SK-MEL-5 (cell line): ENCODE data around the gene POLD2. TPM values are rescaled to one million over a fixed set of nuclear protein-coding genes. Genes with fewer than 3 reads are reported as not detected.

ENCODE experiments used
- DNase-seq: peaks from one replicate; pipeline ENCODE4 v3.0.0-alpha.2; 2016; ENCODE audit warnings: low read depth, low spot score
- in situ Hi-C: cut with HindIII; loops from 2 replicates; pipeline ENCODE4 v1.10.0; 2016; ENCODE audit warnings: low sequenced_read_pairs, high pct_unique_total_duplicates, low pct_unique_long_range_greater_than_20kb
- total RNA-seq: library from RNA; depleted of rRNA; stranded (reverse); fragments of >200 nt; shearing (Covaris generic); gene quantifications from 2 replicates; pipeline ENCODE4 v1.2.3, GENCODE V29; 2014

Gene POLD2
- total RNA-seq, 1 experiment from 2014 or later = 172 TPM

DNA sequence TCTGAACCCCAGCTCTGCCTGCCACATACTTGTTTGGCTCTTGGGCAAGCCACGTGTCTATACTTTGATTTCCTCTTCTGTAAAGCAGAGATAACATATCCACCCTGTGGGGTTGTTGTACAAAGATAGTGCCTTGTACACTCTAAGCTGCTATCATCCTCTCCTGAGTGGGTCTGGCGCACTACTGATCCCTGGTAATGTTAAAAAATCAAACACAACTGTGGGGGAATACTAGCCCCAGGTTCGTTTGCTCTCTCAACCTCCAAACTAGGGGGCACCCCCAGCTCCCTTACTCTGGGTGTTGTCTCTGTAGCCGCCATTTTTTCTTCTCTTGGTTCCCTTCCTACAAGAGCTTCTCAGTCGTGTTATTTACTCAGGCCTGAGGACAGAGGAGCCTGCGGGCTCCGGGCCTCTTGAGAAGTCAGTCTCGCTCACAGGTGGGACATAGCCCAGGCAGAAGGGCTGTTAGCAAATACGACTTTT is 42.0 kb downstream of the POLD2 start:
- DNase-seq = no peak
- in situ Hi-C loops = loop anchor here (25.0 kb wide), 1 partner anchor 131 kb away; the partner anchor contains the start of gene YKT6

DNA sequence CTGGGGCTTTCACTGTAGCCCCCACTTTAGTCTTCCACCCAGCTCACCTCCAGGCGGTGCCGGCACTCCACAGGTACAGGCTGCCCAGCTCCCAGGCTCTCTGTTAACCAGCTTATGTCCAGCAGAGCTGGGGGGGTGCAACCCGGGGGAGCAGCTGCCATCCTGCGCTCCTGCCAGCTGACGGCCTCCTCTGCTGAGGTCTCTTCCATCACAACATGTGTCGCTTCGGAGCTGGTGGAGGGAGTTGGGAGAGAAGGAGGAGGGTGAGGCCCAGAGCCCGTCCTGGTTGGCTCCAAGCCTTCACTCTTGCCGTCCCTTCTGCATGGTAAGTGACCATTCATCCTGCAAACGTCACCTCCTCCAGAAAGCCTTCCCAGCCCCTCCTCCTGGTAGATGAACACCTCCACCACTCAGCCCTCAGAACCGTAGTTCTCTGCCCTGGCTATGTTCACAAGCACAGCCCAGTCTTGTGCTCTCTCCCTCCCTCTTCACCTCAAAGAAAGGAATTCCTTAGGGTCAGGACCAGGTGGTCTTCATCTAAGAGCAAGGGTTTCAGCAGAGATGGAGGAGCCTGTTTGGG is 42.6 kb downstream of the POLD2 start:
- in situ Hi-C loops = loop anchor here (25.0 kb wide), 1 partner anchor 132 kb away; the partner anchor contains the start of gene YKT6

DNA sequence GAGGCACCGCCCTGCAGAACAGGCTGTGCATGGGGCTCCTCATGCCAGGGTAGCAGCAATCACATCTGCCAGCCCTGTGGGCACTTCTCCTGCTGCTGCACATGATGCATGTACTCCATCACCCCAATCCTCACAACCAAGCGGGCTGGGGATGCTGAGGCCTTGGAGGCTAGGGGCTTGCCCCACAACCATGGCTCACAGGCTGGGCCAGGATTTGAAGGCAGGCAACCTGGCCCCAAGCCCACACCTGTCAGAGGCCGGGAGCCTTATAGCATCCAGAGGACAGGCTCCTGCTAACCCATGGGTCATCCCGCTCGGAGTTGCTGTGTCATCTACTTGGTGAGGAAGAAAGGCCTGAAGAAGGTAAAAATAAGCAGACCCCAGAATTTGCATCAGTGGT is 43.2 kb downstream of the POLD2 start:
- in situ Hi-C loops = loop anchor here (25.0 kb wide), 1 partner anchor 132 kb away; the partner anchor contains the start of gene YKT6

More for the DNA sequence above, 42.6 kb downstream of the POLD2 start:
- DNase-seq = no peak

DNA sequence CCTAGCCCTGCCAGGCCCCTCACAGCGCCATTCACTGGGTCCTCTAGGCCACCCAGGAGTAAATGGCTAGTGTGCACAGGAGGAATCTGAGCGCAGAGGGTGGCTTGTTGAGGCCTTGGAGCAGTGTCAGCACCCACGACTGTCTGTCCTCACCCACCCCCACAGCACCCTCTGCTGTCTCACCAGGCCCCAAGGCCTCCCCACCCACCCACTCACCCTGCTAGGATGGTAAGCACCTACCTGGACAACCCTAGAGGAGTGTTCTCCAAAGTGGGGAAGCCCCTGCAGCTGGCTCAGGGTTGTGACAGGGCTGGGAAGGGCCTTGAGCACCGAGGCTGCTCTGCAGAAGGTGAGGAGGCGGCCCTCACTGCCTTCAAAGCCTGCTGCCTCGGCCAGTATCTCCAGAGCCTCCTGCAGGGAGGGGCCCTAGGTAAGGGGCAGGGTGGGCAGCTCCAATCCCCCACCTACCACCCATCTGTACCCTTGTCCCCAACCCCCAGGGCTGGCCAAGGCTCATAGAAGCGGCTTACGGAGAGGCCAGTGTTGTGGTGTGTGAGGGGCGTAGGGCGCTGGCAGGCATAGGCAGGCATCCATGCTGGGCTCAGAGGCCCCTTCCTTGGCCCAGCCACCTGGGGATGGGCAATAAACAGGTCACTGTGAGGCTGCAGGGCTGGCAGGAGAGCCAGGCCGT is 43.9 kb downstream of the POLD2 start:
- no peak for DNase-seq
- in situ Hi-C loops = loop anchor here (25.0 kb wide), 1 partner anchor 133 kb away; the partner anchor contains the start of gene YKT6

More for the DNA sequence above, 43.2 kb downstream of the POLD2 start:
- no peak for DNase-seq

DNA sequence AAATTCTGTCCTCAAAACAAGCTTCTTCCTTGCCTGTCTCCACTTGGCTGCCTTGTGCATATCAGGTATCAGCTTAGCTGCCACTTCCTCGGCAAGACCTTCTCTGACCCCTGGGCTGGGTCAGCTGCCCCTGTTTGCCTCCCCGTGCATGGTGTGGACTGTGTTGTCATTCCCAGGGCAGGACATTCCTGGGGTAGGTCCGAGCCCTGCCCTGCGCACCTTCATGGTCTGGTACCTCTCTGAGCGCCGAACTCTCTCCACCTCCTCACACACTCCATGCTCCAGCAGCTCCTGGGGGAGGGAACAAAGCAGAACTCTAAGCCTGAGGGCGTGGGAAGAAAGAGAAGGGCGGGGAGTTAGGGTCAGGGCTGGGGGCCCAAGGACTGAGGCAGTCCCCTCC is 44.8 kb downstream of the POLD2 start:
- DNase-seq = no peak
- in situ Hi-C loops = loop anchor here (25.0 kb wide), 1 partner anchor 134 kb away; the partner anchor contains the start of gene YKT6

DNA sequence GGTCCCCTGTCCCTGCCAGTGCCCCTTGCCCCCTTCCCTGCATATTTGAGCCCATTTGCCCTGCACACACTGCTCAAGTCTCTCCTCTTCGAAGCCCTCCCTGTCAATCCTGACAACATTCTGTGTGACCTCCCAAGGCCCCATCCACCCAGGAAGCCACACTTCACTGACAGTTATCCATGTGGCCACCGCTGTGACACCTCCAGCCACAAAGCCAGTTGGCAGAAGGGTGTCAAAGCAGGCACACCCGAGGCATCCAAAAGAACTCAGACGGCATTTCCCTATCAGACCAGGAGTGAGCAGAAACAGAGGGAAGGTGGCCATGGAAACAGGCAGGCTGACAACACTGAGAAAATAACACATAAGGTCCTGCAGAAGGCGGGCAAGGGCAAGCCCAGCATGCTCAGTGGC is 45.7 kb downstream of the POLD2 start:
- DNase-seq = no peak
- in situ Hi-C loops = loop anchor here (25.0 kb wide), 1 partner anchor 135 kb away; the partner anchor contains the start of gene YKT6

DNA sequence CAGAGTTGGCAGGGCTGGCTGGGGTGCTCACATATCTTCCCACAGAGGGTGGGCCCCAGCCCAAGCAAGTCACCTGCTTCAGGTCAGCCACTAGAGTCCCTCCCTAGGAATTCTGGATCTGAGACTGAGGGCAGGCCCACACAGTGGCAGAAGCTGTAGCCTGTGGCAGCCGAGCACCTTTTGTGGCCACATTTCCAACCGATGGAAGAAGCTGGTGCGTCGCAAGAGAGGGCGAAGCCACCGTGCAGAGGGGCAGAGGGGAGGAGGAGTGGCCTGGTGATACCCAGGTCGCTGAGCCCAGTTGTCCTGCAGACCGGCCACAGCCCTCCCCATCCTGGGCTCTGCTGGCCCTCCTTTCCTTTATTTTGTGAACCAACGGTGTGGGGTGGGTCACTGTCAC is 46.3 kb downstream of the POLD2 start:
- in situ Hi-C loops = loop anchor here (25.0 kb wide), 1 partner anchor 135 kb away; the partner anchor contains the start of gene YKT6
- no peak for DNase-seq

DNA sequence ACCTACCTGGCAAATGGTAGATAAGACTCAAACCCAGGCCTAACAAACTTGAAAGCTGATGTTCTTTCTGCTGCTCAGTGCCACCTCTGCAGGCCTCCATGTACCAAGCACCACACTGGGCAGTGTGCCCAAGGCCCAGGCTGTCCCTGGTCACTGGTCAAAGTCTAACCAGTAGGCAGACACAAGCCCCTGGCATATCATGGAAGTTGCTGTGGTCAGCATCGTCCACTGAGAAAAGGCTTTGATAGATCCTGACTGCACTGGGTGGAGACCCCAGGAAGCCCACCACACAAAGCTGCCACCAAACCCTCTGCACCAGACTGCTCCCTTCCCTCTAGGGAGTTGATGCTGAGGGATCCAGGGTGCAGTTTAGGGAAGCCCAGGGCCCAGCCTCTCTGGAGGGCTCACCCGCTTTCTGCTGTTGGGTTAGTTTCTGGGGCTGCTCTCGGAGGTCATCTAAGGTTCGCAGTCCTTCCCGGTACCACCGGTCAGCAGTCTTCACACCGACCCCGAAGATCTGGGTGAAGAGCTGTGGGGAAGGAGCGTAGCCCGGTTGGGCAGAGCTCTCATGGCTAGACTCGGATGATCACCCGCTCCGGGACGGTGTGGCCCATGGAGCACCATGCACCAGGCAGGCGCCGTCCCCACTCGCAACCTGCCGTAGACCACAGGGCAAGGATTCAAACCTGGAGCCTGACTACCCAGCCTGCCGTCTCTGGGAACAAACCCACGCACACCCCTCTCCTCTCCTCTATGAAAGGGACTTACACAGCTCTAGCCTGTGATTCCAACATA is 47.0 kb downstream of the POLD2 start:
- DNase-seq = no peak
- in situ Hi-C loops = loop anchor here (25.0 kb wide), 1 partner anchor 136 kb away; the partner anchor contains the start of gene YKT6

DNA sequence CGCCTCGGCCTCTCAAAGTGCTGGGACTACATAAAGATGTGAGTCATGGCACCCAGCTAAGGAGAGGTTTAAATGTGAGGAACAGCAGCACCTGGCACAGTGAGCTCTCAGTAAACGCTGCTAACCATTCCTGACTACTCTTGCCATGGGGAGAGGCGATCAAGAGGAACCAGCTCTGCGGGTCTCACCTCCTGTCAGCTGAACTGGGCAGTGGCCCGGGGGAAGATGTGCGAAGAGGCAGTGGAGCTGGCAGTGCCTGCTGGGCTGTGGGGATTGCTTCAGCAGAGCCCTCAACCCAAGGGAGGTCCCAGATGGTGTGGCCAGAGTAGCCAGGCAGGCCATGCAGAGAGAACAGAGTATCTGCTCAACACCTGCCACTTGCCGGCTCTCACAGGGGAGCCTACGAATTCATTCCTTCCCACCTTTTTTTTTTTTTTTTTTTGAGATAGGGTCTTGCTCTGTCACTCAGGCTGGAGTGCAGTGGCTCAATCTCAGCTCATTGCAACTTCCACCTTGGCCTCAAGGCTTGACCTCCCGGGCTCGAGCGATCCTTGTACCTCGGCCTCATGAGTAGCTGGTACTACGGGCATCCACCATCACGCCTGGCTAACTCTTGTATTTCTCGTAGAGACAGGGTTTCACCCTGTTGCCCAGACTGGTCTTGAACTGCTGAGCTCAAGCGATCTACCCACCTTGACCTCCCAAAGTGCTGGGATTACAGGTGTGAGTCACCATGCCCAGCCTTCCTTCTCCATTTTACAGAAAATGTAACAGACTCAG is 47.9 kb downstream of the POLD2 start:
- DNase-seq = no peak
- in situ Hi-C loops = loop anchor here (25.0 kb wide), 1 partner anchor 137 kb away; the partner anchor contains the start of gene YKT6

DNA sequence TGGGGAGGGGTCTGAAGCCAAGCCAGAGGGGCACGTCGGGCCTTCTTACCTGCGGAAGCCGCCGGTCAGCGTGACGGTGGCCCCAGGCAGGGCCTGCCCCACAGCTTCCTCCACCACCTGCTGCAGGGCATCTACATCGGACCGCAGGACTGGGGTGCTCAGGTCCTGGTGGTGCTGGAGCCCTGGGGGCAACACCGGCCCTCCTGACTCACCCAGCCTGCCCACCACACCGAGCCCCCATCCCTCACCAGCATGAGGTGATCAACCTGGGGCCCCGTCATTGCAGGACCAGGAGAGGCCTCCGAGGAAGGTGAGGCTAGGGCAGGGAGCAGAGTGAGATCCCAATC is 49.0 kb downstream of the POLD2 start:
- in situ Hi-C loops = no loop called here
- no peak for DNase-seq

DNA sequence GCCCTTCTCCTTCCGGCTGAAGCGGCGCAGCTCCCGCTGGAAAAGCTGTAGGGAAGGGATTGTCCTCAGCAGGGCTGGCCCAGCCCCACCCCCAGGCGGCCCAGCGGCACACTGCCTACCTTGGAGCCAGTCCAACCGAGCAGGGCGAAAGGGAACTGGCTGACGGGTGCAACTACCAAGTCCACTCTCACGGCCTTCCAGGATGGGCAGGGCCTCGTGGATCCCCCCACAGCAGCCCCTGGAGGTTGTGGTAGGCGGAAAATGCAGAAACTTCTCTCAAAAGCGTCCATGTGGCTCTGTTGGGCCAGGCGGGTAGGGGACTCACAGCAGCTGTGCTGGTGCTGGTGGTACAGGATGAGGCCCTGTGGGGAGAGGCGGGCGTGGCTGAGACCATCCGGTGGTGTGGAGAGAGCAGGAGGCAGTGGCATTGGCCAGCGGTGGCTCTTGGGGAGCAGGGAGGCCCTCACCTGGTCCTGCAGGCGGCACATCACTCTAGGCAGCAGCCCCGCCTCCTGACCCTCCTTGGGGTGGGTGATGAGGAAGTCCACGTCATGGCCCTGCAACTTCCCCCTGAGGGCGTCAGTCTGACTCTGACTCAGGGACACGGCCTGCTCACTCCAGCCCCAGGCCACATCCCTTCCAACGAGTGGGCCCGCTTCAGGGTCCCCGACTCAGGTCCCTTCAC is 49.5 kb downstream of the POLD2 start:
- DNase-seq = no peak
- in situ Hi-C loops = no loop called here

DNA sequence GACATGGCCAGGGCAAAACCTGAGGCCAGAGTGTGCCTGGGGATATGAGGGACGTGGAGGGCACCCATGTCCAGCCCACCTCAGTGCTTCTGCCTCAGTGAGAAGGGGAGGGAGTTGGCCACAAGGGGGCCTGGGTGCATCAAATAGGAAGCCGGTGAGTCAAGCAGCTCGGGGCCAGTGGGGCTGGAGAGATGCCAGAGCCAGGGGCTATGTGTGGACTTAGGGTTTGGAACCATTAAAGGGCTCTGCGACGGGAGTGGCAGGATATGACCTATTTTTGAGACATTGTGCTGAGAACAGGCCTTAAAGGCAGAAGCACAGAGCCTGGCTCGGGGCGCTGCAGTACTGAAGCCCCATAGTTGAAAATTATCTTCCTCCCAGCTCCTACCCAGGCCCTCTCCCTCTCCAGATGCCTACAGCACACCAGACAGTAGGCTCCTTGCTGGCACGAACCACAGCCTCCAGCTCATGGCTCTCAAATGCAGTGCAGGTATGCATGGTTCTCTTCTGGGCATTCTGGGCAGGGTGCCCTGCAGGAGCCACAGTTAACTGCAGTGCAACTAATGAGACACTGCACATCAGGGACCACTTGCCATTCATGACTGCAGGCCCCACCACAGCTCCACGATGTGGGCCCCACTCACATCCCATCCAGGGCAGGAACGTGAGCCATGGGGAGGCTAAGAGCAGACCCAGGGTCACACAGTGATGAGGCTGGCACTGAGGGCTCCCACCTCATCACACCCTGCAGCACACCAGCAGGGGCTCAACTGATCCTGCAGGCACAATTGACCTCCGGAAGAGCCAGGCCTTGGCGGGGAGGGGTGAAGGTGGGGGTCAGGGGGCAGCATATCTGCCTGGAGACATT is 50.8 kb downstream of the POLD2 start:
- in situ Hi-C loops = no loop called here
- peak; percentile 88 for DNase-seq

DNA sequence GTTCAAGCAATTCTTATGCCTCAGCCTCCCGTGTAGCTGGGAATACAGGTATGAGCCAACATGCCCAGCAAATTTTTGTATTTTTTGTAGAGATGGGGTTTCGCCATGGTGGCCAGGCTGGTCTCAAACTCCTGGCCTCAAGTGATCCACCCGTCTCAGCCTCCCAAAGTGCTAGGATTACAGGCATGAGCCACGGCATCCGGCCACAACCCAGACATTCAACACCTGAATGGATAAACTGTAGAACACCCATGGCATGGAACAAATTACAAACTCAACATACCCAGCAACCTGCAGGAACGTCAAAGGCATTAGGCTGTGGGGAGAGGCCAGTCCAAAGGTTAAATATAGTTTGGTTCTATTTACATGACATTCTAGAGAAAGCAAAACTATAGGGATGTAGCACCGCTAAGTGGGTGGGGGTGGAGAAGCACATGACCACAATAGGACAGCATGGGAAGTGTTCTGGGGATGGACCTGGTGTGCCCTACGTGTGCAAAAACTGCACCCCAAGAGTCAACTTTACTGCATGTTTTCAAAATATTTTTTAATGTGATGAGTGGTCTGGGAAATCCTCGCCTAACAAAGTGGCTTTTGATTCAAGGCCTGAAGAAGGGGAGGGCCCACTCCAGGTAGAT is 51.5 kb downstream of the POLD2 start:
- DNase-seq = no peak
- in situ Hi-C loops = no loop called here

DNA sequence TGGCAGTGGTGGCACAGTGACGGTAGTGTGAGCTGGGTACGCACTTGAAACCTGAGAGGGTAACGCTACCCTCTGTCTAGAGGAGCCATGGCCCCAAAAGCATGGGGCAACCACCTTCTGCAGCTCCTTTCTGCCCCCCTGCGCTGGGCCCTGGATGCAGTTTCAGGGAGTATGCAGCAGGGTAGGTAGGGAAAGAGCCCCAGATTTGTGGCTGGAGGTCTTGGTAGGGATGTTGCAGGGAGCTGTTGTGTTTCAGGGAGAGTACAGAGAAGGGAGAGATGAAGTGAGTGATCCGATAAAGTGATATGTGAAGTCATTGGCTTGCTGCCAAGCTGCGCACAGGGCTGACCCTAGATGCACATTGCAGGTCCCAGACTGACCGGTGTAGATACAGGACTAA is 55.3 kb downstream of the POLD2 start:
- no peak for DNase-seq
- in situ Hi-C loops = no loop called here

DNA sequence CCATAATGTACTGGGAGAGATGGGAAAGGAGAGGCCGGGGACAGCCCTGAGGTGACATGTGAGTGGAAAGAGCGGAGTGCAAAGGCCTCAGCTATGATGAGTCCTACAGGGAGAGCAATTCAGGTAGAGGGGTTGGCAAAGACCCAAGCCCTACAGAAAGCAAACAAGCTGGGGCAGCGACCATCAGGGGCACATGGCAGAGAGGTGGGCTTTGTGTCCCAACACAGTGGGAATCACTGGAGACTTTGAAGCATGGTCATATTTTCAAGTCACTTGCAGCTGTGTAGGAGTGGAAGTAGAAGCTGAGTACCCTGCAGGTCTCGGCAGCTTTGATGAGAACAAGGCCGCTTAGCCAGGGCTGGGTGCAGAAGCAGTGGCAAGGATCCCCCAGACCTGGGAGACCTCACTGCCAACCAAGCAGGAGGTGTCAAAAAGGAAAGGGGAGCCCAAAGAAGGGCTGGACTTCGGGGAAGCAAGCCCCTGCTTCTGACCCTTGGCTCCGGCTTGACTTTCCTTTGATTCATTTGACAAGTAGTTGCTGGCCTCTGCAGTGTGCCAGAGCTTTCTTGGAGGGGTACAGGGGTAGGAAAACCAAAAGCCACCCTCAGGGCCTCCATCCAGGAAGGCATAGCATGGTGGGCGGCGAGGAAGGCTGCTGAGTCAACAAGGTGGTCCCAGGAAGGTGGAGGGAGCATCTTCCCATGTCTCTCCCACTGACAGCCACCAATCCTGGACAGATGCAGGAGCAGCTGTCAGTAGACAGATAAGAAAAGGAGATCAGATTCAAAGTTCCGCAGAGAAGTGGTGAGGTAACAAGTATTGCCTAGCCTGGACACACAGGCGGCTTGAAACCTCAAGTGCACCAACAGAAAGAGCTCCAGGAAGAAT is 56.0 kb downstream of the POLD2 start:
- DNase-seq = no peak
- in situ Hi-C loops = no loop called here
